GM21737 (cell line): Measurements from ENCODE around the gene DNAH9.

Source experiments
- ATAC-seq: cut with Tn5 transposase; IDR thresholded peaks from one replicate; pipeline ENCODE4 v1.9.1; 2021; ENCODE audit warnings: mild to moderate bottlenecking, moderate library complexity; ENCODE audit not compliant: unreplicated experiment

Gene DNAH9

GRCh38 chr17:11651089-11651488 lies 52.8 kb downstream of the DNAH9 start:
- ATAC-seq: no peak

GRCh38 chr17:11668618-11669017 lies 70.3 kb downstream of the DNAH9 start:
- no peak for ATAC-seq

- ATAC-seq: no peak
Measured at GRCh38 chr17:11671126-11671525, 72.9 kb downstream of the DNAH9 start.

GRCh38 chr17:11682646-11683045 lies 84.4 kb downstream of the DNAH9 start:
- ATAC-seq: no peak

GRCh38 chr17:11690681-11691080 lies 92.4 kb downstream of the DNAH9 start:
- no peak for ATAC-seq

- ATAC-seq: no peak
Measured at GRCh38 chr17:11692688-11693087, 94.4 kb downstream of the DNAH9 start.

- no peak for ATAC-seq
Measured at GRCh38 chr17:11693284-11693683, 95.0 kb downstream of the DNAH9 start.

GRCh38 chr17:11700668-11701067 lies 102.4 kb downstream of the DNAH9 start:
- no peak for ATAC-seq

GRCh38 chr17:11701911-11702310 lies 103.6 kb downstream of the DNAH9 start:
- ATAC-seq: no peak

- ATAC-seq: no peak
Measured at GRCh38 chr17:11704041-11704440, 105.8 kb downstream of the DNAH9 start.

GRCh38 chr17:11705111-11705510 lies 106.8 kb downstream of the DNAH9 start:
- no peak for ATAC-seq

- no peak for ATAC-seq
Measured at GRCh38 chr17:11707586-11707985, 109.3 kb downstream of the DNAH9 start.

- ATAC-seq: no peak
Measured at GRCh38 chr17:11712456-11712855, 114.2 kb downstream of the DNAH9 start.

GRCh38 chr17:11719203-11719602 lies 120.9 kb downstream of the DNAH9 start:
- ATAC-seq: no peak

- no peak for ATAC-seq
Measured at GRCh38 chr17:11719856-11720255, 121.6 kb downstream of the DNAH9 start.

- ATAC-seq: no peak
Measured at GRCh38 chr17:11720816-11721215, 122.5 kb downstream of the DNAH9 start.

GRCh38 chr17:11730747-11731146 lies 132.5 kb downstream of the DNAH9 start:
- no peak for ATAC-seq

- ATAC-seq: no peak
Measured at GRCh38 chr17:11736613-11737312, 138.5 kb downstream of the DNAH9 start.

GRCh38 chr17:11737313-11737679 lies 139.0 kb downstream of the DNAH9 start:
- ATAC-seq: no peak

- ATAC-seq: no peak
Measured at GRCh38 chr17:11738151-11738550, 139.9 kb downstream of the DNAH9 start.

- no peak for ATAC-seq
Measured at GRCh38 chr17:11739351-11739750, 141.1 kb downstream of the DNAH9 start.

- ATAC-seq: no peak
Measured at GRCh38 chr17:11739848-11740247, 141.6 kb downstream of the DNAH9 start.

- ATAC-seq: no peak
Measured at GRCh38 chr17:11742886-11743285, 144.6 kb downstream of the DNAH9 start.
